ENCODE results near the gene CDH13. TPM values are rescaled to one million over a fixed set of nuclear protein-coding genes. Genes with fewer than 3 reads are reported as not detected.

Gene CDH13
- polyA plus RNA-seq, 3 donors = 1.0 to 7.7 (median 2.8) TPM

GRCh38 chr16:82667437-82667836 lies 40.7 kb downstream of the CDH13 start:
- WGBS, 3 donors = 74 to 79% (median 75%) methylated on average over 11 to 12 of the region's 12 CpGs

GRCh38 chr16:82668094-82668493 lies 41.3 kb downstream of the CDH13 start:
- WGBS, 3 donors = 75 to 89% (median 84%) methylated on average over 3 of the region's 3 CpGs
- no peak overlapping the region for H3K27ac ChIP-seq (ENCODE audit: low read depth, low read length)

More at GRCh38 chr16:82667437-82667836, 40.7 kb downstream of the CDH13 start:
- H3K27ac ChIP-seq (ENCODE audit: low read depth, low read length) = no peak overlapping the region

- 92 to 97% (median 92%) methylated on average over 3 of the region's 3 CpGs for WGBS, 3 donors
- no peak overlapping the region for H3K27ac ChIP-seq (ENCODE audit: low read depth, low read length)
Observed at GRCh38 chr16:82671741-82672140, 45.0 kb downstream of the CDH13 start.

- no peak overlapping the region for H3K27ac ChIP-seq (ENCODE audit: low read depth, low read length)
- 63 to 96% (median 88%) methylated on average over 3 of the region's 3 CpGs for WGBS, 3 donors
Observed at GRCh38 chr16:82672676-82673075, 45.9 kb downstream of the CDH13 start.

GRCh38 chr16:82675300-82675699 lies 48.5 kb downstream of the CDH13 start:
- no peak overlapping the region for H3K27ac ChIP-seq (ENCODE audit: low read depth, low read length)
- WGBS, 3 donors = 65 to 67% (median 67%) methylated on average over 3 of the region's 3 CpGs

- no peak overlapping the region for H3K27ac ChIP-seq (ENCODE audit: low read depth, low read length)
- 48 to 78% (median 73%) methylated on average over 11 of the region's 11 CpGs for WGBS, 3 donors
Observed at GRCh38 chr16:82681592-82681991, 54.8 kb downstream of the CDH13 start.

- 61 to 65% (median 61%) methylated on average over 4 of the region's 4 CpGs for WGBS, 3 donors
- H3K27ac ChIP-seq (ENCODE audit: low read depth, low read length) = no peak overlapping the region
Observed at GRCh38 chr16:82682767-82683166, 56.0 kb downstream of the CDH13 start.

GRCh38 chr16:82684256-82684655 lies 57.5 kb downstream of the CDH13 start:
- WGBS, 3 donors = 83 to 94% (median 90%) methylated on average over 2 of the region's 2 CpGs
- no peak overlapping the region for H3K27ac ChIP-seq (ENCODE audit: low read depth, low read length)

- H3K27ac ChIP-seq (ENCODE audit: low read depth, low read length) = no peak overlapping the region
- 70 to 88% (median 88%) methylated on average over 4 of the region's 4 CpGs for WGBS, 3 donors
Observed at GRCh38 chr16:82685526-82685925, 58.8 kb downstream of the CDH13 start.

GRCh38 chr16:82694239-82694874 lies 67.6 kb downstream of the CDH13 start:
- H3K27ac ChIP-seq (ENCODE audit: low read depth, low read length) = no peak overlapping the region

- 18 to 57% (median 48%) methylated on average over 1 of the region's 1 CpG for WGBS, 3 donors
- H3K27ac ChIP-seq (ENCODE audit: low read depth, low read length) = no peak overlapping the region
Observed at GRCh38 chr16:82695806-82696205, 69.0 kb downstream of the CDH13 start.

- no peak overlapping the region for H3K27ac ChIP-seq (ENCODE audit: low read depth, low read length)
- 66 to 80% (median 76%) methylated on average over 3 of the region's 3 CpGs for WGBS, 3 donors
Observed at GRCh38 chr16:82699260-82699659, 72.5 kb downstream of the CDH13 start.

- no peak overlapping the region for H3K27ac ChIP-seq (ENCODE audit: low read depth, low read length)
- WGBS, 3 donors = 48 to 57% (median 55%) methylated on average over 9 of the region's 9 CpGs
Observed at GRCh38 chr16:82699711-82700495, 73.1 kb downstream of the CDH13 start.

GRCh38 chr16:82700541-82701235 lies 73.9 kb downstream of the CDH13 start:
- WGBS, 3 donors = 28 to 54% (median 48%) methylated on average over 3 to 5 of the region's 5 CpGs
- H3K27ac ChIP-seq (ENCODE audit: low read depth, low read length) = no peak overlapping the region

- WGBS, 3 donors = 58 to 67% (median 66%) methylated on average over 4 of the region's 4 CpGs
- H3K27ac ChIP-seq (ENCODE audit: low read depth, low read length) = no peak overlapping the region
Observed at GRCh38 chr16:82701442-82701955, 74.7 kb downstream of the CDH13 start.

GRCh38 chr16:82703161-82703560 lies 76.4 kb downstream of the CDH13 start:
- 73 to 86% (median 85%) methylated on average over 2 of the region's 2 CpGs for WGBS, 3 donors
- no peak overlapping the region for H3K27ac ChIP-seq (ENCODE audit: low read depth, low read length)

- 40 to 57% (median 54%) methylated on average over 7 of the region's 7 CpGs for WGBS, 3 donors
- no peak overlapping the region for H3K27ac ChIP-seq (ENCODE audit: low read depth, low read length)
Observed at GRCh38 chr16:82703871-82704768, 77.4 kb downstream of the CDH13 start.

- H3K27ac ChIP-seq (ENCODE audit: low read depth, low read length) = no peak overlapping the region
- 66 to 96% (median 83%) methylated on average over 3 of the region's 3 CpGs for WGBS, 3 donors
Observed at GRCh38 chr16:82709987-82710386, 83.2 kb downstream of the CDH13 start.
